NCI-H1092 (cell line): ENCODE data around the gene SLK.

Experiments used
- DNase-seq: peaks from one replicate; lab custom pipeline; 2025; lab: John Stamatoyannopoulos, UW

SLK gene

GRCh38 chr10:103990531-103990930, 23.6 kb downstream of the SLK start:
- DNase-seq: no peak

- DNase-seq: no peak
These were observed 24.6 kb downstream of the SLK start for GRCh38 chr10:103991393-103992128.

GRCh38 chr10:103995134-103995533, 28.2 kb downstream of the SLK start:
- no peak for DNase-seq

GRCh38 chr10:103998805-103999204, 31.9 kb downstream of the SLK start:
- DNase-seq: no peak

- no peak for DNase-seq
These were observed 36.0 kb downstream of the SLK start for GRCh38 chr10:104002911-104003310.

- no peak for DNase-seq
These were observed 38.4 kb downstream of the SLK start for GRCh38 chr10:104005172-104005863.

GRCh38 chr10:104011904-104012303, 45.0 kb downstream of the SLK start:
- no peak for DNase-seq

- DNase-seq: no peak
These were observed 46.5 kb downstream of the SLK start for GRCh38 chr10:104013489-104013888.

- no peak for DNase-seq
These were observed 47.2 kb downstream of the SLK start for GRCh38 chr10:104014176-104014575.

GRCh38 chr10:104016661-104017060, 49.7 kb downstream of the SLK start:
- no peak for DNase-seq

GRCh38 chr10:104018471-104018870, 51.5 kb downstream of the SLK start:
- DNase-seq: no peak

GRCh38 chr10:104020020-104020419, 53.1 kb downstream of the SLK start:
- DNase-seq: no peak

- DNase-seq: no peak
These were observed 54.3 kb downstream of the SLK start for GRCh38 chr10:104021246-104021645.

- DNase-seq: no peak
These were observed 55.1 kb downstream of the SLK start for GRCh38 chr10:104022026-104022425.

- no peak for DNase-seq
These were observed 58.6 kb downstream of the SLK start for GRCh38 chr10:104025524-104025923.

- DNase-seq: no peak
These were observed 59.8 kb downstream of the SLK start for GRCh38 chr10:104026762-104027161.

GRCh38 chr10:104028146-104028545, 61.2 kb downstream of the SLK start:
- DNase-seq: no peak

GRCh38 chr10:104028823-104029520, 62.0 kb downstream of the SLK start:
- no peak for DNase-seq

- no peak for DNase-seq
These were observed 62.6 kb downstream of the SLK start for GRCh38 chr10:104029521-104029860.

- no peak for DNase-seq
These were observed 64.7 kb downstream of the SLK start for GRCh38 chr10:104031631-104032030.

GRCh38 chr10:104032144-104032775, 65.3 kb downstream of the SLK start:
- DNase-seq: no peak

GRCh38 chr10:104033401-104033930, 66.5 kb downstream of the SLK start:
- no peak for DNase-seq
